ENCODE data around the gene C1R.

DNA sequence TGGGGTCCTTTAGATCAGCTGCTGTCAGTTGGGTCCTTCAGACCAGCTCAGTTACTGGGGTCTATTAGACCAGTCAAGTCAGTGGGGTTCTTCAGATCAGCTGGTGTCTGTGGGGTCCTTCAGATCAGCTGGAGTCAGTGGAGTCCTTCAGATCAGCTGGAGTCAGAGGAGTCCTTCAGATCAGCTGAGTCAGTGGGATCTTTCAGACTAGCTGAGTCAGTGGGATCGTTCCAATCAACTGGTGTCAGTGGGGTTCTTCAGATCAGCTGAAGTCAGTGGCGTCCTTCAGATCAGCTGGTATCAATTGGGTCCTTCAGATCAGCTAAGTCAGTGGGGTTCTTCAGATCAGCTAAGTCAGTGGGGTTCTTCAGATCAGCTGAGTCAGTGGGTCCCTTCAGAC lies 59.3 kb downstream of the C1R start:
- TF ChIP-seq, protein P1, sequence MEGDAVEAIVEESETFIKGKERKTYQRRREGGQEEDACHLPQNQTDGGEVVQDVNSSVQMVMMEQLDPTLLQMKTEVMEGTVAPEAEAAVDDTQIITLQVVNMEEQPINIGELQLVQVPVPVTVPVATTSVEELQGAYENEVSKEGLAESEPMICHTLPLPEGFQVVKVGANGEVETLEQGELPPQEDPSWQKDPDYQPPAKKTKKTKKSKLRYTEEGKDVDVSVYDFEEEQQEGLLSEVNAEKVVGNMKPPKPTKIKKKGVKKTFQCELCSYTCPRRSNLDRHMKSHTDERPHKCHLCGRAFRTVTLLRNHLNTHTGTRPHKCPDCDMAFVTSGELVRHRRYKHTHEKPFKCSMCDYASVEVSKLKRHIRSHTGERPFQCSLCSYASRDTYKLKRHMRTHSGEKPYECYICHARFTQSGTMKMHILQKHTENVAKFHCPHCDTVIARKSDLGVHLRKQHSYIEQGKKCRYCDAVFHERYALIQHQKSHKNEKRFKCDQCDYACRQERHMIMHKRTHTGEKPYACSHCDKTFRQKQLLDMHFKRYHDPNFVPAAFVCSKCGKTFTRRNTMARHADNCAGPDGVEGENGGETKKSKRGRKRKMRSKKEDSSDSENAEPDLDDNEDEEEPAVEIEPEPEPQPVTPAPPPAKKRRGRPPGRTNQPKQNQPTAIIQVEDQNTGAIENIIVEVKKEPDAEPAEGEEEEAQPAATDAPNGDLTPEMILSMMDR (IDR thresholded peaks at IDR 0.05): no peak
- TF ChIP-seq POLR2A (IDR thresholded peaks at IDR 0.05): no peak
